Measurements from ENCODE around the gene ELF1.
"Not testable (repeated sequence)": the region's sequence is repeated elsewhere in the genome, so short reads cannot be mapped to it uniquely, and the experiment has no call there.

The ELF1 gene

DNA sequence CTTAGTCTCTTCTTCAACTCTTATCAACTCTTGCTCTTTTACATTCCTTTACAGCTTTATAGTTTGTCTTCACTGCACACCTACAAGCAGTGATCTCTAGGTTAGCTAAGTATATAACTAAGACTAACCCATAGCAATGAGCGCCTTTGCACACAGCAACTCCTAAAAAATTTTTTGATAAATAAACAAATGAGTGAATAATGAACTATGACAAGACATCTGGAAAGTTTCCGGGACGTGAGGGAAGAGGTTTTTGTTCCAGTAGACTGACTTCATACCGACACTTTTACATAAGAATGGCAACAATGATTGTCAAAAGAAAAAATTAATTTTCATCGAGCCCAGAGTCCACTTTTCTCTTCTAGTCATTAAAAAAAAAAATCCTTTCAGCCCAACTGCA, 98.3 kb downstream of the ELF1 start:
- H3K27ac ChIP-seq, result no peak overlapping the region
- H3K36me3 ChIP-seq (ENCODE audit: insufficient read depth, low read length), result no peaks in the 10 kb centered on the region
- H3K9me3 ChIP-seq (ENCODE audit: low read depth, low read length), result no peaks in the 10 kb centered on the region
- no peak for TF ChIP-seq EZH2 (IDR thresholded peaks at IDR 0.05)
- no peak for TF ChIP-seq FOXP2 (optimal IDR thresholded peaks at IDR 0.05; ENCODE audit: control extremely low read depth, extremely low read length, insufficient read depth)
- TF ChIP-seq POLR2AphosphoS5 (IDR thresholded peaks at IDR 0.05; ENCODE audit: borderline replicate concordance, low read depth, low read length), result no peak
- peak overlapping the region; percentile 74 for H3K4me3 ChIP-seq
- DNase-seq (ENCODE audit: low read depth, low spot score), result no peak
- H3K9ac ChIP-seq (ENCODE audit: insufficient read length), result no peak overlapping the region

- H3K9ac ChIP-seq (ENCODE audit: insufficient read length); H3K4me3 ChIP-seq; H3K9me3 ChIP-seq (ENCODE audit: low read depth, low read length); H3K27ac ChIP-seq; DNase-seq (ENCODE audit: low read depth, low spot score); H3K36me3 ChIP-seq (ENCODE audit: insufficient read depth, low read length): not testable (repeated sequence)
Measured at GRCh38 chr13:40919901-40920300, 99.2 kb downstream of the ELF1 start.

GRCh38 chr13:40916207-40916998, 102.7 kb downstream of the ELF1 start:
- TF ChIP-seq POLR2AphosphoS5 (IDR thresholded peaks at IDR 0.05; ENCODE audit: borderline replicate concordance, low read depth, low read length) (no peak), FOXP2 (optimal IDR thresholded peaks at IDR 0.05; ENCODE audit: control extremely low read depth, extremely low read length, insufficient read depth) (no peak), EZH2 (IDR thresholded peaks at IDR 0.05) (no peak)
- DNase-seq (ENCODE audit: low read depth, low spot score), result no peak
- H3K27ac ChIP-seq, result no peak overlapping the region
- no peak overlapping the region for H3K9ac ChIP-seq (ENCODE audit: insufficient read length)
- no peaks in the 10 kb centered on the region for H3K9me3 ChIP-seq (ENCODE audit: low read depth, low read length)
- H3K4me3 ChIP-seq, result no peak overlapping the region
- H3K36me3 ChIP-seq (ENCODE audit: insufficient read depth, low read length), result no peaks in the 10 kb centered on the region

GRCh38 chr13:40914863-40915262, 104.3 kb downstream of the ELF1 start:
- not testable (repeated sequence) for H3K36me3 ChIP-seq (ENCODE audit: insufficient read depth, low read length); H3K9ac ChIP-seq (ENCODE audit: insufficient read length); DNase-seq (ENCODE audit: low read depth, low spot score); H3K4me3 ChIP-seq; H3K9me3 ChIP-seq (ENCODE audit: low read depth, low read length); H3K27ac ChIP-seq

DNA sequence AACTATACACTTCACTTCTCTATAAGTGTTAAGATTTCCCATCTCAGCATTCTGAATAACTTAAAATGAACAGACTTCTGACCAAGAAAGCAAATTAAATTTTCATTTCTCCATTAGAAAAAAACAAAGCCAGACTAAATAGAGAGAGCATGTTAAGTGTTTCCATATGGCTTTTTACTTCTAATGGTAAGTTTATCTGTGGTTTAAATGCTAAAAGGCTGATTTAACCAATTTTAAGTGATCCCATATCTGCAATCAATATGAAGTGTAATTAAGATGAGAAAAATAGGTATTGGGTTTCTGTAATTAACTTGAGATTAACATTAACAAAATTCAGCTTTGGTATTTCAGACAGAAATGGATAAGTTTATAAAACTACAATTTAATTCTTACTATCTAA, 107.8 kb downstream of the ELF1 start:
- no peak overlapping the region for H3K9ac ChIP-seq (ENCODE audit: insufficient read length)
- no peak overlapping the region for H3K4me3 ChIP-seq
- no peaks in the 10 kb centered on the region for H3K9me3 ChIP-seq (ENCODE audit: low read depth, low read length)
- H3K27ac ChIP-seq, result no peak overlapping the region
- TF ChIP-seq FOXP2 (optimal IDR thresholded peaks at IDR 0.05; ENCODE audit: control extremely low read depth, extremely low read length, insufficient read depth) (no peak), POLR2AphosphoS5 (IDR thresholded peaks at IDR 0.05; ENCODE audit: borderline replicate concordance, low read depth, low read length) (no peak), EZH2 (IDR thresholded peaks at IDR 0.05) (no peak)
- no peaks in the 10 kb centered on the region for H3K36me3 ChIP-seq (ENCODE audit: insufficient read depth, low read length)
- no peak for DNase-seq (ENCODE audit: low read depth, low spot score)

- no peak for DNase-seq (ENCODE audit: low read depth, low spot score)
- H3K27ac ChIP-seq, result peak overlapping the region; percentile 59; the same call in 1 of the 2 replicates
Measured at GRCh38 chr13:40910324-40911050, 108.6 kb downstream of the ELF1 start.

DNA sequence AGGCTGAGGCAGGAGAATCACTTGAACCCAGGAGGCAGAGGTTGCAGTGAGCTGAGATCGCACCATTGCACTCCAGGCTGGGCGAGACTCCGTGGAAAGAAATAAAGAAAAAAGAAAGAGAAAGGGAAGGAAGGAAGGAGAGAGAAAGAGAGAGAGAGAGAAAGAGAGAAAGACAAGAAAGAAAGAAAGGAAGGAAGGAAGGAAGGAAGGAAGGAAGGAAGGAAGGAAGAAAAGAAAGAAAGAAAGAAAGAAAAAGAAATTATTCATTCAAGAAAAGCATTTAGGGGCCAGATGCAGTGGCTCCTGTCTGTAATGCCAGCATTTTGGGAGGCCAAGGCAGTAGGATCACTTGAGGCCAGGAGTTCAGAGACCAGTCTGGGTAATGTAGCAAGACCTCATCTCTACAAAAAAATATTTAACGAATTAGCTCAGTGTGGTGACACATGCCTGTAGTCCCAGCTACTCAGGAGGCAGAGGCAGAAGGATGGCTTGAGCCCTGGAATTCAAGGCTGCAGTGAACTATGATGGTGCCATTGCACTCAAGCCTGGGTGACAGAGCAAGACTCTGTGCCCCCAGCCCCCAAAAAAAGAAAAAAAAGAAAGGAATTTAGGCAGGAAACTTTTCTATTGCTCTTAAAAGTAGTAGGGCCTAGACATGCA, 109.4 kb downstream of the ELF1 start:
- not testable (repeated sequence) for H3K9ac ChIP-seq (ENCODE audit: insufficient read length); H3K9me3 ChIP-seq (ENCODE audit: low read depth, low read length); H3K4me3 ChIP-seq; H3K36me3 ChIP-seq (ENCODE audit: insufficient read depth, low read length); H3K27ac ChIP-seq; DNase-seq (ENCODE audit: low read depth, low spot score)

More at GRCh38 chr13:40910324-40911050, 108.6 kb downstream of the ELF1 start:
- Histone ChIP-seq H3K9me3 (ENCODE audit: low read depth, low read length) (no peaks in the 10 kb centered on the region), H3K36me3 (ENCODE audit: insufficient read depth, low read length) (no peaks in the 10 kb centered on the region), H3K9ac (ENCODE audit: insufficient read length) (no peak overlapping the region), H3K4me3 (no peak overlapping the region)
- TF ChIP-seq EZH2 (IDR thresholded peaks at IDR 0.05) (no peak), FOXP2 (optimal IDR thresholded peaks at IDR 0.05; ENCODE audit: control extremely low read depth, extremely low read length, insufficient read depth) (no peak), POLR2AphosphoS5 (IDR thresholded peaks at IDR 0.05; ENCODE audit: borderline replicate concordance, low read depth, low read length) (no peak)

GRCh38 chr13:40908546-40908945, 110.6 kb downstream of the ELF1 start:
- Histone ChIP-seq H3K27ac (no peak overlapping the region), H3K36me3 (ENCODE audit: insufficient read depth, low read length) (no peaks in the 10 kb centered on the region), H3K4me3 (no peak overlapping the region), H3K9ac (ENCODE audit: insufficient read length) (no peak overlapping the region), H3K9me3 (ENCODE audit: low read depth, low read length) (no peaks in the 10 kb centered on the region)
- DNase-seq (ENCODE audit: low read depth, low spot score), result no peak
- no peak for TF ChIP-seq FOXP2 (optimal IDR thresholded peaks at IDR 0.05; ENCODE audit: control extremely low read depth, extremely low read length, insufficient read depth)
- no peak for TF ChIP-seq EZH2 (IDR thresholded peaks at IDR 0.05)
- no peak for TF ChIP-seq POLR2AphosphoS5 (IDR thresholded peaks at IDR 0.05; ENCODE audit: borderline replicate concordance, low read depth, low read length)

GRCh38 chr13:40901032-40901431, 118.1 kb downstream of the ELF1 start:
- not testable (repeated sequence) for H3K9ac ChIP-seq (ENCODE audit: insufficient read length); H3K27ac ChIP-seq; H3K4me3 ChIP-seq; DNase-seq (ENCODE audit: low read depth, low spot score); H3K9me3 ChIP-seq (ENCODE audit: low read depth, low read length); H3K36me3 ChIP-seq (ENCODE audit: insufficient read depth, low read length)

DNA sequence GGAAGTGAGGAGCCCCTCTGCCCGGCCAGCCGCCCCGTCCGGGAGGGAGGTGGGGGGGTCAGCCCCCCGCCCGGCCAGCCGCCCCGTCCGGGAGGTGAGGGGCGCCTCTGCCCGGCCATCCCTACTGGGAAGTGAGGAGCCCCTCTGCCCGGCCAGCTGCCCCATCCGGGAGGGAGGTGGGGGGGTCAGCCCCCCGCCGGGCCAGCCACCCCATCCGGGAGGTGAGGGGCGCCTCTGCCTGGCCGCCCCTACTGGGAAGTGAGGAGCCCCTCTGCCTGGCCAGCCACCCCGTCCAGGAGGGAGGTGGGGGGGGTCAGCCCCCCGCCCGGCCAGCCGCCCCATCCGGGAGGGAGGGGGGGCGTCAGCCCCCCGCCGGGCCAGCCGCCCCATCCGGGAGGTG, 118.5 kb downstream of the ELF1 start:
- H3K36me3 ChIP-seq (ENCODE audit: insufficient read depth, low read length), result not testable (repeated sequence)

More for the DNA sequence above, 118.5 kb downstream of the ELF1 start:
- DNase-seq (ENCODE audit: low read depth, low spot score); H3K9me3 ChIP-seq (ENCODE audit: low read depth, low read length); H3K27ac ChIP-seq; H3K9ac ChIP-seq (ENCODE audit: insufficient read length); H3K4me3 ChIP-seq: not testable (repeated sequence)
